Activated CD8-positive, alpha-beta memory T cell treated with anti-CD3 and anti-CD28 coated beads, Interleukin-2, amount 50 U/mL, for 48 hours (primary cell): Measurements from ENCODE around the gene PPAT.
A peak's percentile ranks its signal among the peaks of the same experiment; 100 is the strongest.
"Not testable (repeated sequence)": the region's sequence is repeated elsewhere in the genome, so short reads cannot be mapped to it uniquely, and the experiment has no call there.

Experiments used
- DNase-seq: peaks from one replicate; pipeline ENCODE4 v3.0.0-alpha.2; 2020

The PPAT gene

GRCh38 chr4:56435140-56435926 is at the start of gene PPAT:
Gene PPAT, minus strand, starts transcription at chr4:56435615. Its CDS starts 138 bp downstream, at chr4:56435477.
- peak; percentile 99 for DNase-seq

- no peak for DNase-seq
These were observed 45.3 kb upstream of the PPAT start for GRCh38 chr4:56480691-56481090.

- DNase-seq = no peak
These were observed 41.8 kb upstream of the PPAT start for GRCh38 chr4:56477192-56477702.

GRCh38 chr4:56475917-56476316 is 40.5 kb upstream of the PPAT start:
- DNase-seq = no peak

- DNase-seq = no peak
These were observed 34.2 kb upstream of the PPAT start for GRCh38 chr4:56469489-56470210.

GRCh38 chr4:56468097-56468422 is 32.6 kb upstream of the PPAT start:
- DNase-seq = no peak

- DNase-seq = peak; percentile 90
These were observed 32.1 kb upstream of the PPAT start, which contains the start of gene SRP72 for GRCh38 chr4:56467284-56468096. Gene SRP72, plus strand, starts transcription at chr4:56467617. Its CDS starts 19 bp downstream, at chr4:56467636.

GRCh38 chr4:56466910-56467283 is 31.5 kb upstream of the PPAT start:
- no peak for DNase-seq

GRCh38 chr4:56466296-56466761 is 30.9 kb upstream of the PPAT start:
- DNase-seq = not testable (repeated sequence)

- no peak for DNase-seq
These were observed 30.3 kb upstream of the PPAT start for GRCh38 chr4:56465599-56466295.

GRCh38 chr4:56464581-56464980 is 29.2 kb upstream of the PPAT start:
- DNase-seq = no peak

- no peak for DNase-seq
These were observed 28.3 kb upstream of the PPAT start for GRCh38 chr4:56463711-56464110.

GRCh38 chr4:56462157-56462556 is 26.7 kb upstream of the PPAT start:
- no peak for DNase-seq

GRCh38 chr4:56460085-56460484 is 24.7 kb upstream of the PPAT start:
- no peak for DNase-seq

- DNase-seq = no peak
These were observed 14.9 kb upstream of the PPAT start for GRCh38 chr4:56450342-56450741.

- DNase-seq = not testable (repeated sequence)
These were observed 14.1 kb upstream of the PPAT start for GRCh38 chr4:56449475-56449874.

- DNase-seq = no peak
These were observed 12.9 kb upstream of the PPAT start for GRCh38 chr4:56448301-56448700.

GRCh38 chr4:56445699-56446098 is 10.3 kb upstream of the PPAT start:
- DNase-seq = no peak

- no peak for DNase-seq
These were observed 9.3 kb upstream of the PPAT start for GRCh38 chr4:56444719-56445118.

- no peak for DNase-seq
These were observed 5.6 kb upstream of the PPAT start for GRCh38 chr4:56440983-56441382.

- no peak for DNase-seq
These were observed 3.4 kb upstream of the PPAT start for GRCh38 chr4:56438766-56439165.

- DNase-seq = no peak
These were observed 746 bp downstream of the PPAT start for GRCh38 chr4:56434599-56435139.
